Measurements from ENCODE around the gene ZNF746. TPM values are rescaled to one million over a fixed set of nuclear protein-coding genes. Genes with fewer than 3 reads are reported as not detected.
"Not testable (repeated sequence)": the region's sequence is repeated elsewhere in the genome, so short reads cannot be mapped to it uniquely, and the experiment has no call there.

Gene ZNF746
- total RNA-seq, 2 donors from 2014 or later = 14.8 to 36.9 TPM

- DNase-seq (no peak), ATAC-seq (no peak)
- WGBS, 2 donors = 88% methylated on average over 5 to 8 of the region's 8 CpGs
- peaks cover 5 to 34% of the 10 kb centered on the region in 2 donors for H3K36me3 ChIP-seq (replicated peaks in 1 of 2; ENCODE audit: insufficient read depth in 1 of 2, low read depth in 2 of 2)
- no peaks in the 10 kb centered on the region for H3K4me1 ChIP-seq
- no peaks in the 10 kb centered on the region for H3K27me3 ChIP-seq
- no peak overlapping the region for H3K27ac ChIP-seq
- intact Hi-C loops (cut with DNase I) = no loop called here
- no peak overlapping the region for H3K4me3 ChIP-seq
- no peaks in the 10 kb centered on the region for H3K9me3 ChIP-seq
- TF ChIP-seq CTCF (IDR thresholded peaks at IDR 0.05) (no peak), POLR2A (IDR thresholded peaks at IDR 0.05) (no peak)
Observed at GRCh38 chr7:149448961-149449360, 48.6 kb downstream of the ZNF746 start.

- DNase-seq = not testable (repeated sequence)
Observed at GRCh38 chr7:149446026-149446425, 51.6 kb downstream of the ZNF746 start.

GRCh38 chr7:149444287-149444686, 53.3 kb downstream of the ZNF746 start:
- Histone ChIP-seq H3K4me3 (no peak overlapping the region), H3K36me3 (replicated peaks in 1 of 2; ENCODE audit: insufficient read depth in 1 of 2, low read depth in 2 of 2) (peaks cover 4 to 11% of the 10 kb centered on the region in 2 donors), H3K4me1 (no peaks in the 10 kb centered on the region), H3K27me3 (no peaks in the 10 kb centered on the region), H3K27ac (no peak overlapping the region), H3K9me3 (no peaks in the 10 kb centered on the region)
- DNase-seq (no peak), ATAC-seq (no peak)
- intact Hi-C loops (cut with DNase I) = no loop called here
- 87% methylated on average over 6 of the region's 6 CpGs for WGBS, 2 donors
- TF ChIP-seq CTCF (IDR thresholded peaks at IDR 0.05) = no peak
- TF ChIP-seq POLR2A (IDR thresholded peaks at IDR 0.05) = no peak

More at GRCh38 chr7:149446026-149446425, 51.6 kb downstream of the ZNF746 start:
- H3K27me3 ChIP-seq; H3K9me3 ChIP-seq; H3K27ac ChIP-seq; ATAC-seq; H3K4me1 ChIP-seq; intact Hi-C loops (cut with DNase I); H3K4me3 ChIP-seq: not testable (repeated sequence)
- H3K36me3 ChIP-seq (replicated peaks in 1 of 2; ENCODE audit: insufficient read depth in 1 of 2, low read depth in 2 of 2) = peaks cover 5 to 28% of the 10 kb centered on the region in 2 donors
- 96 to 97% methylated on average over 11 of the region's 11 CpGs for WGBS, 2 donors

GRCh38 chr7:149443523-149443922, 54.1 kb downstream of the ZNF746 start:
- H3K9me3 ChIP-seq = no peaks in the 10 kb centered on the region
- ATAC-seq = no peak
- 95 to 96% methylated on average over 7 of the region's 7 CpGs for whole genome bisulfite sequencing, 2 donors
- no peaks in the 10 kb centered on the region for H3K4me1 ChIP-seq
- intact Hi-C loops (cut with DNase I) = no loop called here
- H3K4me3 ChIP-seq = no peak overlapping the region
- no peak overlapping the region for H3K27ac ChIP-seq
- peaks cover 0 to 5% of the 10 kb centered on the region in 2 donors for H3K36me3 ChIP-seq (replicated peaks in 1 of 2; ENCODE audit: insufficient read depth in 1 of 2, low read depth in 2 of 2)
- DNase-seq = no peak
- TF ChIP-seq CTCF (IDR thresholded peaks at IDR 0.05) (no peak), POLR2A (IDR thresholded peaks at IDR 0.05) (no peak)
- no peaks in the 10 kb centered on the region for H3K27me3 ChIP-seq

GRCh38 chr7:149442924-149443323, 54.7 kb downstream of the ZNF746 start:
- H3K36me3 ChIP-seq (replicated peaks in 1 of 2; ENCODE audit: insufficient read depth in 1 of 2, low read depth in 2 of 2) = peaks cover 0 to 5% of the 10 kb centered on the region in 2 donors
- intact Hi-C loops (cut with DNase I) = no loop called here
- no peaks in the 10 kb centered on the region for H3K9me3 ChIP-seq
- H3K4me1 ChIP-seq = no peaks in the 10 kb centered on the region
- no peaks in the 10 kb centered on the region for H3K27me3 ChIP-seq
- no peak for ATAC-seq
- TF ChIP-seq POLR2A (IDR thresholded peaks at IDR 0.05) (no peak), CTCF (IDR thresholded peaks at IDR 0.05) (no peak)
- H3K4me3 ChIP-seq = no peak overlapping the region
- no peak overlapping the region for H3K27ac ChIP-seq
- no peak for DNase-seq
- WGBS, 2 donors = 76 to 93% methylated on average over 3 of the region's 3 CpGs
